PFSK-1 (cell line): ENCODE results near the gene MSRB1.

Source experiments
- FOXP2 ChIP-seq: optimal IDR thresholded peaks from 2 replicates; pipeline ENCODE3; 2011; ENCODE audit warnings: borderline replicate concordance, control low read depth, inconsistent platforms; ENCODE audit not compliant: insufficient read depth; ENCODE audit errors: extremely low read length, extremely low read depth
- POLR2AphosphoS5 ChIP-seq: IDR thresholded peaks from 2 replicates; pipeline ENCODE4 v1.6.1; 2012; ENCODE audit warnings: low read depth, mild to moderate bottlenecking, control low read depth, low read length, moderate library complexity
- REST ChIP-seq, 2 experiments: IDR thresholded peaks; 2 replicates each; pipeline versions ENCODE4 v1.6.1 to v1.8.0; 2011 to 2012; ENCODE audit warnings: low read depth in 2 of 2, low read length in 2 of 2, control low read depth in 1 of 2, inconsistent platforms in 1 of 2, mild to moderate bottlenecking in 1 of 2, moderate library complexity in 1 of 2; ENCODE audit not compliant: insufficient read depth in 1 of 2
- SIN3A ChIP-seq: IDR thresholded peaks from 2 replicates; pipeline ENCODE4 v1.6.1; 2012; ENCODE audit warnings: mild to moderate bottlenecking, low read length, moderate library complexity, borderline replicate concordance; ENCODE audit not compliant: insufficient read depth
- TAF1 ChIP-seq: IDR thresholded peaks from 2 replicates; pipeline ENCODE4 v1.6.1; 2012; ENCODE audit warnings: low read length, control low read depth, borderline replicate concordance; ENCODE audit not compliant: insufficient read depth

MSRB1 gene

GRCh38 chr16:1926271-1926670 is 16.7 kb downstream of the MSRB1 start:
- TF ChIP-seq SIN3A, result no peak
- no peak for TF ChIP-seq REST (IDR thresholded peaks at IDR 0.05; ENCODE audit: insufficient read depth in 1 of 2, low read depth in 2 of 2, low read length in 2 of 2)
- no peak for TF ChIP-seq FOXP2
- TF ChIP-seq TAF1, result no peak
- TF ChIP-seq POLR2AphosphoS5, result no peak

- TF ChIP-seq REST (IDR thresholded peaks at IDR 0.05; ENCODE audit: insufficient read depth in 1 of 2, low read depth in 2 of 2, low read length in 2 of 2), result no peak
- no peak for TF ChIP-seq POLR2AphosphoS5
- TF ChIP-seq FOXP2, result no peak
- no peak for TF ChIP-seq TAF1
- TF ChIP-seq SIN3A, result no peak
These were observed 18.9 kb downstream of the MSRB1 start for GRCh38 chr16:1924095-1924494.

GRCh38 chr16:1923299-1924034 is 19.5 kb downstream of the MSRB1 start:
- TF ChIP-seq POLR2AphosphoS5 (no peak), REST (IDR thresholded peaks at IDR 0.05; ENCODE audit: insufficient read depth in 1 of 2, low read depth in 2 of 2, low read length in 2 of 2) (no peak), TAF1 (no peak), SIN3A (no peak), FOXP2 (no peak)

- TF ChIP-seq FOXP2, result no peak
- no peak for TF ChIP-seq POLR2AphosphoS5
- no peak for TF ChIP-seq REST (IDR thresholded peaks at IDR 0.05; ENCODE audit: insufficient read depth in 1 of 2, low read depth in 2 of 2, low read length in 2 of 2)
- TF ChIP-seq SIN3A, result no peak
- no peak for TF ChIP-seq TAF1
These were observed 20.6 kb downstream of the MSRB1 start for GRCh38 chr16:1922357-1922756.
